ENCODE data around the gene SHQ1. TPM values are rescaled to one million over a fixed set of nuclear protein-coding genes. Genes with fewer than 3 reads are reported as not detected.
"Not testable (repeated sequence)": the region's sequence is repeated elsewhere in the genome, so short reads cannot be mapped to it uniquely, and the experiment has no call there.

The SHQ1 gene
- total RNA-seq, 1 donor = 12.7 TPM

- DNase-seq (ENCODE audit: low read depth in 2 of 3, low spot score in 2 of 3) = no peak
Observed at GRCh38 chr3:72754582-72754981, 93.7 kb downstream of the SHQ1 start.

GRCh38 chr3:72753495-72753894 lies 94.8 kb downstream of the SHQ1 start:
- DNase-seq (ENCODE audit: low read depth in 2 of 3, low spot score in 2 of 3) = no peak

DNA sequence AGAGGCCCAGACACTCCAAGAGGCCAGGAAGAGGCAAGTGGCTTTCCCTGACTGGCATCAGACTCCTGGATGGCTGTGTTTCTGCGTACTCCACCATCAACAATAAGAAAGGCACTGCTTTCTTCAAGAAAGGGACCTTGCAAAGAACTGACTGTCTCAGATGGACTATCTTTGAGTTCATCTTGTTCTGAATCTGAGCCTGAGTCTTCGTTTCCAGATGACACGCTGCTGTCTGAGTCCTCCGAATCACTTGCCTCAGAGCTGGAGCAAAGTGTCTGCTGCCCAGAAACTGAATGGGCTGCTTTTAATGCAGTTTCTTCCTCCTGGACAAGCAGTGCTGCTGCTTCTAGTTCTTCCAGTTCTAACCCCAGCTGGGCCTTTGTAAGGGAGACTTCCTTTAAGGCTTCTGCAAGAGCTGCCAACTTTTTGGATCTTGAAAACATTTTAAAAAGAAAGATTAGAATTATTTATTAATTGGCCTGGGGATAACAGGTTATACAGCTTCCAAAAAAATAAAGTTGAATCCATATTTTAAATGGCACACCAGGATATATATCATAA lies 97.8 kb downstream of the SHQ1 start:
- DNase-seq (ENCODE audit: low read depth in 2 of 3, low spot score in 2 of 3) = no peak

- no peak for DNase-seq (ENCODE audit: low read depth in 2 of 3, low spot score in 2 of 3)
Observed at GRCh38 chr3:72748659-72749058, 99.6 kb downstream of the SHQ1 start.

- DNase-seq (ENCODE audit: low read depth in 2 of 3, low spot score in 2 of 3) = no peak
Observed at GRCh38 chr3:72746430-72747411, 101.5 kb downstream of the SHQ1 start.

DNA sequence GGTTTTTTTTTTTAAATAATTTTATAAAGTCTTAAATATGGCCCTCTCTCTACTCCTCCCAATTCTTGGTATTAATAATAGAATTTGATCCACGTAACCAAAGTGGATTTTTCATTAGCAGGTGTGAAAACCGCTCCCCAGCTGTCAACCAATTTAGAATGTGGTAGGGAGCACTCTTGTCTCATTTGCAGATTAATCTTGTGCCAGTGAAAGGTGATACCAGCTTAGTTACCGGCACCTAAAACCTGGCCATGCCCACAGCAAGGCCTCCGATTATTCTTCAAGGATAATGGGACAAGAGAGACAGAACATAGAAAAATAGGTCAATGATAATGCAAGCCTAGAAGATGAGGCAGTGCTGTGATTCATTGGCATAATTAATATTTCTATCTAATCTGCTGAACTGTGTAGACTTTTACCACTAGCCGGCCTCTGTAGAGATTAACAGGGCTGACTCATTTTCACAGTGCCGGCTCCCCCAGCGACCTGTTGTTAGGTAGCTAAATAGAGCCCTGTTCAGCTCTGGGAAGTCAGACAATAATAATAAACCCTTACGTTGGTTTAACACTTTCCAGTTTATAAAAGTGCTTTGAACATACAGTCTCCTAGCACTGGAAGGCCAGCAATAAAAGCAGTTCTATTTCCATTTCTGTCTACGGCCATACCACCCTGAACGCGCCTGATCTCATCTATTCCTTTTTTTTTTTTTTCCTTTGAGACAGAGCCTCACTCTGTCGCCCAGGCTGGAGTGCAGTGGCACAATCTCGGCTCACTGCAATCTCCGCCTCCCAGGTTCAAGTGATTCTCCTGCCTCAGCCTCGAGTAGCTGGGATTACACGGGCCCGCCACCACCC lies 102.9 kb downstream of the SHQ1 start:
- DNase-seq (ENCODE audit: low read depth in 2 of 3, low spot score in 2 of 3) = no peak

- DNase-seq (ENCODE audit: low read depth in 2 of 3, low spot score in 2 of 3) = no peak
Observed at GRCh38 chr3:72744330-72744729, 103.9 kb downstream of the SHQ1 start.

DNA sequence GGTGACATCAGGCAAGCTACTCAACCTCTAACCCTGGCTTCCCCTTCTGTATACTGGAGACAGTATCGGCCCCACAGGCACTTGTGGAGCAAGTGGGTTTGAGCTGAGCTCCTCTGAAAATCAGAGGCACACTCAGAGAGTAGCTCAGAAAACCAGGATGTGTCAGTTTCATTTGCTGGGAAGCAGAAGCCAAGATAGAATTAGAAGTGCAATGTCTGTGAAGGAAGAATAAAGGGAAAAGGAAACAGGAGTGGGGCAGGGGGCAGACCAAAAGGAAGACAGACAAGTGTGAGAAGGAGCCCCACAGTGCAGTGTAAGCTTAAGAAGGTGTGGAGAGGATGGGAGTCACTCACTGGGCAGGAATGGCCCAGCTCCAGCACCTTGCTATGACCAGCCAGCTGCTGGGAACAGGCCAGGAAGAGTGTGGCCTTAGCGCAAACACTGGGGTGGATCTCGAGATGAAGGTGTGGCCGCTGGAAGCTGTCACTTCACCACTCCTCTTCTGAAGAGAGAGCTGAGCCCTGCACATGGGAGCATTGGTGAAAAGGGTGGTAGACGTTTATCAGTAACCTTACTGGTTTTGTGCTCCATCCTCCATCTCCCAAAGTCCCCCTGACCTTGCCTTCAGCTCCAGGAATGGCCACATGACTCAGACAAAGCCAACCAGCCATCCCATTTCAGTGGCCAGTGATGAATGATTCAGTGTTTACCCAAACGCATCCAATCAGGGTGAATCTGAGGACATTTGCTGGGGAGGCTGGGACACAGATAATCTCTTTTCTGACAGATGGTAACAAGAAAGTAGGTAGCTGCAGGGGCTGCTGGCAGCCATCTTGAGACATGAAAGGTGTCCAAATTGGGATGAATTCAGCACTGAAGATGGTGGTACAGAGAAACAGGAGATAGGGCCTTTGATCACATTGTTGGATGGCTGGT lies 108.4 kb downstream of the SHQ1 start:
- no peak for DNase-seq (ENCODE audit: low read depth in 2 of 3, low spot score in 2 of 3)

GRCh38 chr3:72738752-72739530 lies 109.3 kb downstream of the SHQ1 start:
- DNase-seq (ENCODE audit: low read depth in 2 of 3, low spot score in 2 of 3) = peak; percentile 63 to 82 (median 77)

GRCh38 chr3:72735072-72735471 lies 113.2 kb downstream of the SHQ1 start:
- not testable (repeated sequence) for DNase-seq (ENCODE audit: low read depth in 2 of 3, low spot score in 2 of 3)

DNA sequence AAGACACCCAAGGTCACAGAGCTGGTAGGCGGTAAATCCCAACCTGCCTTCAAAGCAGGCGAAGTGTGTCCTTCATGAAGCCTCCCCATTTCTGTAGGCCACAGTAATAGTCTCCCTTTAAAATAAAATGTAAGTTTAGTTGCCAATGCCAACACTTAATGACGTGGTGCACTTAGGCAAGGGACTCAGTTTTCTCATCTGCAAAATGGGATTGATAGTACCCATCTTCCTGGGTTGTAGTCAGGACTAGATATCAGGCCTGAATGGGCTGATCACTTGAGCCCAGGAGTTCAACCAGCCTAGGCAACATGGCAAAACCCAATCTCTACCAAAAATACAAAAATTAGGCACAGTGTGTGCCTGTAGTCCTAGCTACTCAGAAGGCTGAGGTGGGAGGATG lies 114.6 kb downstream of the SHQ1 start:
- no peak for DNase-seq (ENCODE audit: low read depth in 2 of 3, low spot score in 2 of 3)

DNA sequence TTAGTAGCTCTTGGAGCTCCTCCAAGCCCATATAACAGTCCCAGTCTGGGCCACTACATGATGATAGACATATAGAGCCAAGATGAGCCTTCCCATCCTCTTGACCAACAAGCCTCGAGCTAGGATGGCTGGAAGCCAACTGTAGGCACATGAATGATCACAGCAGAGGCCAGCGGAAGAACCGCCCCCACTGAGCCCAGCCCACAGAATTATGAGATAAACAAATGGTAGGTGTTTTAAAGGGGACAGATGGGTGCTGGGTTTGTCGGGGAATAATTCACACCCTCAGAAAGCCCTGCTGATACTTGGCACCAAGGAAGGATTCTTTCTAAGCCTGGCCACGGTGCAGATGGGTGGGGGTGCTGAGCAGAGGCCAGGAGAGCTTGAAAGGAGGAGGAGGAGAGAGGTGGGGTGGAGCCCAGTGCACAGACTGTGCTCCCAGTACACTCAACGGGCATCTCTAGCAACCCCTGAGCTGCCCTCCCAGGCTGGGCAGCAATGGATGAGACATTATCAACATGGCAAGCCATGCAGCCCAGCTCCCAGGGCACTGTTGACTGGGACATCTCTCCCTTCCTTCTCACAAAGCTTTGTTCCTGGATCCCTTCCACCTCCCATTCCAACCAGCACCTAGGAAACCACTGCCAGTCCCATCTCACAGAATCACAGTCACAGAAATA lies 115.4 kb downstream of the SHQ1 start:
- not testable (repeated sequence) for DNase-seq (ENCODE audit: low read depth in 2 of 3, low spot score in 2 of 3)

DNA sequence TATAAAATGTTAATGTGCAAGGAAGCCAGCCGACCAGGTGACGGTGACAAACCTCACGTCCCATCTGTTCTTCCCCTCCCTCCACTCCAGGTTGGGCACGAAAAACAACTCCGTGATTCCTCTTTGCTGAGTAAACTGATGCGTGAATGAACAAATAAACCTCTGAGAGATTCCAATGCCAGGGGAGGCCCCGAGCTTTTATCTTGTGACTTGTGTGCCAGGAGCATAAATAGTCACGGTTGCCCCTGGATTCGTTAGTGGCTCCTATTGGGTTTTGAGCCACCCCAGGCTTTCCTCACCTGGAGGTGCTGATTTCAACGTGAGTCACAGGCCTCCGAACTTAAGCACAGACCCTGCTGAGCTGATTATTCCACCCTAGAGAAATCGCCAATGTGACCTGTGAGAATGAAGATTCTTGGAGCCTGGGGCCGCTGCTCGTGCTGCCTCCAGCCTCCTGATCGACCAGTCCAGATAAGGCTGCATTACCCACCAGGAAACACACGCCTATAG lies 119.2 kb downstream of the SHQ1 start:
- DNase-seq (ENCODE audit: low read depth in 2 of 3, low spot score in 2 of 3) = no peak

- DNase-seq (ENCODE audit: low read depth in 2 of 3, low spot score in 2 of 3) = no peak
Observed at GRCh38 chr3:72728329-72728889, 119.8 kb downstream of the SHQ1 start.

DNA sequence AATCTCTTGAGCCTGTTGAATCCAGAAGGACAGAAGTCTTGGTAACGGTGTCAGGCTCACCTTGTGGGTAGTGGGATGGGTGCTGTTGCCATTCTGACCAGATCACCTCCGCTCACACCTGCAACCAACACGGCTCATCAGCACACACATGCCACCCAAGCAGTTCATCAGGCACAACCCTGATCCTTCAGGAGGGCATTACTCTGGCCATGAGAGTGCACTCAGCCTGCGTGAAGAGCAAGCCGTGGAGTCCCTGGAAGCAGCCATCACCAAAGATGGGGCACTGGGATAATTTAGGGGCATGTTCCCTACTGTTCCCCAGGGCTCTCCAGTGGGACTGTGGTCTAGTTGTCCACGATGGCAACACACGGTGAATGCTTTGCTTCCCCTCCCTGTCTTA lies 120.5 kb downstream of the SHQ1 start:
- DNase-seq (ENCODE audit: low read depth in 2 of 3, low spot score in 2 of 3) = no peak

DNA sequence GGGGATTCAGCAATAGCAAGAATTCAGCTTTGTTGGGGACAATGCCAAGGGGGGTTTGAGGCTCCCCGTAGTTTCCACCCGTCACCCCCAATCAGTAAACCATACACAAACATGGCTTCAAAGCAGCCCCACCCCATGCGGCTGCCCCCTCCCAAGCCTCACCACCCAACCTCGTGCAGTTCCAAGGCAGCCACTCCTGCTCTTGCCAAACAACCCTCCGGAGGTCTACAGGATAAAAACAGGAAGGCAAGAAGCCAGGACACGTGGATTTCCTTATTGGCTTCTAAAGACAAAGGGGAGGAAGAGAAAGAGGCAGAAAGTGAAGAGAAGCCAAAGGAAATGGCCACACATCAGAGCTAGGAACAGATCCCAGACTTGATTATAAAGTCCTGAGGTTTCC lies 121.1 kb downstream of the SHQ1 start:
- no peak for DNase-seq (ENCODE audit: low read depth in 2 of 3, low spot score in 2 of 3)

DNA sequence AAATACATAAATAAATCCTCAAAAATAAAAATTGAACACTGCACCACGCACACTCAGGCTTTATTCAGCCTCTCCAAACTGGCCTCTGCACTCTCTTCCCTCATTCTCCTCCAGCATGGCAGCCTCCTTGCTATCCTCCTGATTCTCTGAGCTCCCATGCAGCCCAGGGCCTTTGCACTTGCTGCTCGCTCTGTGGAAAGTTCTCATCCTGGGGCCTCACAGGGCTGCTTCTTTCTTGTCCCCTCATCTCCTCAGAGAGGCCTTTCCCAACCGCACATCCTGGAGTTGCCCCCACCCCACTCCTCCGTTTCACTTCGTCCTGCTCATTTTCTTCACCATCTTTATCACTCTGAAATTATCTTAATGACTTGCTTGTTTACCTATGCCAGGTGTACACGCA lies 123.0 kb downstream of the SHQ1 start:
- no peak for DNase-seq (ENCODE audit: low read depth in 2 of 3, low spot score in 2 of 3)

- DNase-seq (ENCODE audit: low read depth in 2 of 3, low spot score in 2 of 3) = no peak
Observed at GRCh38 chr3:72724070-72724469, 124.2 kb downstream of the SHQ1 start.

All from hematopoietic multipotent progenitor cell (in vitro differentiated cells).